NCI-H2227 (cell line): ENCODE results near the gene JPT2.

Experiments
- DNase-seq: peaks from one replicate; lab custom pipeline; 2025; ENCODE audit not compliant: unreplicated experiment; lab: John Stamatoyannopoulos, UW

JPT2 gene

DNA sequence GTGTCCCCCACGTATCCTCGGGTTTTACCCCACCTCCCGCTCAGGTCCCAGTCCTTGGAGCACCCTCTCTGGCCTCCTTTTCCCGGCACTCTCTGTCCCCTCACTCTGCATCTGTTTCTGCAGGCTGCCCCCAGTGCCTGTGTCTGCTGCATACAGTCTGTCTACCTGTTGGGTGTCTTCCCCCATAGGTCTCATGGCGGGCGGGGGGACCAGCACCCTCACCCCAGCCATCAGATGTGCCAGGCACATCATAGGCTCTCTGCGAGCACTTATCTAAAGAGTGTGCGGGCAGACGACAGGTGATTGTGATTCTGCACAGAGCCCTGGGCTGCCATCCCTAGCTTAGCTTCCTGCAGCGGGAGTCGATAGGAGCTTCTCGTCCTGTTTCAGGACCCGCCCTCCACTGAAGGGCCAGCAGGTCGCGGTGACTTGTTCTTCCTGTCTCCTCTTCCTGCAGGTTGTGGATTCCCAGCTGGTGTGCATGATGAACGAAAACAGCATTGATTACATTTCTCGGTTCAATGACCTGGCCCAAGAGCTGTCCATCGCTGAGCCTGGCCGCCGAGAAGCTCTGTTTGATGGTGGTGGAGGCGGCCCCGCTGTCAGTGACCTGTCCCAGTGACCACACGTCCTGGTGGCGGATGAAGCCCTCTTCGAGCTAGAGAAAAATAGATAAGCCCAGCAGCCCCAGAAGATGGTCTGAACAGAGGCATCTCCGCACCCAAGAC, 4.5 kb upstream of the JPT2 start:
- no peak for DNase-seq

DNA sequence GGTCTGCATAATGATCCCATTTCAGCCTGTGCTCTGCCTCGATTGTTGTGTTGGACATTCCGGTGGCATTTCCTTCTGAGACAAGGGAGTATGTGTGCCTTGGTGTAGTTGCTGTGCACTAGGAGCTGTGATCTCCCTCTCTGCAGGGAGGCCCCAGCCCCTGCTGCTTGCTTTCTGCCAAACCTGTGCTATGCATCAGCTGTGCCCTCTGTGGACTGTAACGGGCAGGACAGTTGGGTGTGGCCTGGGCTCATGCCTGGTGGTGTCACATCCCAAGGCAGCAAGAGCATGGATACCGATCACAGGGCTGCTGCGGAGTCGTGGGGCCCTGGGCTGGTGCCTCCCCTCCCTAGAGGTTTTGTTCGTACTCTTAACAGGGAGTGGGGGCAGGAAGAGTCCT, 3.8 kb upstream of the JPT2 start:
- no peak for DNase-seq

DNA sequence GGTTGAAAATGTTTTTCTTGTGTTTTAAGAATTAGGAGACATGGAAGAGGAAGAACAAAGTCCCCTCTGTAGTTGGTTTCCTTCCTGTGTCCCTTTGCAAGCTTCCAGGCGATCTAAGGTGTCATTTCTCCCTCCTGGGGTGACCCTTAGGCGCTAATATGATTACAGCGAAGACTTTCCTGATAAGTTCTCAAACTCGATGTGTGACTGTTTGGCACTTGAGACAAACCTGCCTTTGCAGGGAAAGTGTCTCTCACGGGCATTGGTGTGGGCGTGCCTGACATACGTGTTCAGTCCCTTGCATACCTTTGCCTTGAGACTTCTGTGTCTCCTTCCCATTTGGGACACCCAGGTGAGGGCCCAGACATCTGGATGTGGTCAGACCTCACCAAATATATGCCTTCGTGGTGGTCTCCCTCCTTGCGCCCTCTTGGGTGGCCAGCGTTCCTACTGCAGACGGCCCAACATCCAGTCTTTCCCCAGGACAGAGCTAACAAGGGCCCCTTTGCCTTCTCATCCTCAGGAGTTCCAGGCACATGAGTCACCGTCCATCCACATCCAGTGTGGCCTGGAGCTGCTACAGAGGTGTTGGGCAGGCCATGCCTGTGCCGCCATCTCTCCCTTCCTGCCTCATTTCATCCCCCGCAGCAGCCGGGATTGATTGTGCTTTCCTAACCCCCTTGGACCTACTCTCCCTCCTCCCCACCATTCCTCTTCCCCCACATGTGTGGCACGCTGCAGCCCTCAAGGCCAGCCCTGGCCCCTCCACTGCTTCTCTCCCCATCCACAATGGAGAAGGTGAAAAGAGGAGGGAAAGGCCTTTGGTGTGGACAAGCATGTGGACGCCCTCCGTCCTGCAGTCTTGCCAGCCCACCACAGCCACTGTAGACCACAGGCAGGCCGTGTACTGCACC, 3.1 kb upstream of the JPT2 start:
- no peak for DNase-seq

GRCh38 chr16:1676661-1677060, 1.4 kb upstream of the JPT2 start:
- no peak for DNase-seq

- DNase-seq, result no peak
These were observed 740 bp upstream of the JPT2 start for GRCh38 chr16:1677339-1677738.

GRCh38 chr16:1678500-1679098, 520 bp downstream of the JPT2 start:
- DNase-seq, result peak; percentile 59

DNA sequence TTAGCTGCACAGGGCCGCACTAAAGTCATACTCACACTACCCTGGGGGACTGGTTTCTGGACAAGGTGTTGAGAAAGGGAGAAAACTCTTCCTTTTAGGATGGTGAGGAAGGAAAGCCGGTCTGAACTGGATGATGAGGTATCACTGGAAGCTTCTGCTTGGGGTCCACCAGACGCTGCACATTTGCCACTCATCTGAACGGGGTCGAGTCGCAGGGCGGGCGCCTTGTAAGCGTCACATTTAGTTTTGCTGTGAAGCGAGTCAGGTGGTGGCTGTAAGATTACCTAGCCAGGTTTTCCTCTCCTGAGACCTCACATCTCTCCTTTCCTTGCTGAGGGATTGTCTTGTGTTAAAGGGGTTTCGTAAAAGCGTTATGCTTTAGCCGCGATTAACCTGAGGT, 2.3 kb downstream of the JPT2 start:
- DNase-seq, result no peak

DNA sequence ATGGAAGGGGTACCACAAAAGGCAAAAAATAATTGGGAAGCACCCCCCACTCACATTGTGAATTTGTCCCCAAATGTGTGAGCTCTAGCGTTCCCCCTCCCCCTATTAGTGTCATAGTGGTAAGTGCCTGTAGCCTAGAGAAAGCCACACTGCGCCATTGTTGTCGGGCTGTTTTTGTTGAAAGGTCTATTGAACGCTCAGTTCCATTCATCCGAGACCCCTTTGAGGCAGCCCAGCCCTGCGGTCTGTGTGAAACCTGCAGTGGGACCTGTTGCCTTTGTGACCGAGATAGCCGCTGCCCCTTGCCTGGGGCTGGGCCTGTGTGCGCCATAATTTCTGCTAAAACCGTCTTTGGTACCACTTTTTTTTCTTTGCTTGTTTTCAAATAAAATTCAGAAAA, 3.0 kb downstream of the JPT2 start:
- DNase-seq, result no peak

DNA sequence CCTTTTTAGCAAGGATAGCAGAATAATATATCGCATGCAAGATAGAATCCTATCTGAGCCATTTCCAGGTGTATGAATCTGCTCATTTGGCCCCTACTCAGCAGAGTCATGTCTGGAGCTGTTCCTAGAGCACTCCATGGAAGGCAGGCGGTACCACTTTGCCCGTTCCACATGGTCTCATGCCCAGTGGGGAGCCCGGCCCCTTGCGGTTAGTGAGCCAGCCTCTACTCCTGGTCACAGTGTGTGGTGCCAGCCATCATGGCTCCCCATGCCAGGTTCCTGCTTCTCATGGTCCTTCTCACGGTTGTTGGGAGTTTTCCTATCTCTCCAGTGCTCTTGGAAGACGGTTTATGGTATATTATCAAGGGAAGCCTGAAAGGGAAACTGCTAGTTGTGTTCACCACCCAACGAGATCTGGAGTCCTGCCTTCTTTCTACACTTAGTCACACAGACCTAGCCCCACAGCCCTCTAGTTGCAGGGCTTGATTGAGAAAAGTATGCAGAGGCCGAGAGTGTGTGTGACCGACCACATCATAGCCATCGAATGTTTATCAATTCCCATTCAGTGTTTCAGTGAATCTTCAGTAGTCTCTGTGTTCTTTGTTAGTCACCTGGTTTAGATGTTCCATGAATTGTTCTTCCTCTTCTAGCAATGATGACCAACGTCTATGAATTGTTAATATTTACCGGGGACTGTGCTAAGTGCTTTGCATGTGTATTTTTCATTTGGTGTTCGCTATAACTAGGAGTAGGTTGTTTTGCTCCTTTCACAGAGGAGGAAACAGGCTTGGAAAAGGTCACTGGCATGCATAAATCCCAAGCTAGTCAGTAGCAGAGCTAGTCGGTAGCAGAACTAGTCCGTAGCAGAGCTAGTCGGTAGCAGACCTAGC, 9.6 kb downstream of the JPT2 start:
- DNase-seq, result no peak

- no peak for DNase-seq
These were observed 10.9 kb downstream of the JPT2 start for GRCh38 chr16:1688807-1689560.

GRCh38 chr16:1689853-1690252, 11.8 kb downstream of the JPT2 start:
- no peak for DNase-seq

- DNase-seq, result no peak
These were observed 12.7 kb downstream of the JPT2 start for GRCh38 chr16:1690810-1691209.

GRCh38 chr16:1691276-1691675, 13.2 kb downstream of the JPT2 start:
- DNase-seq, result no peak

DNA sequence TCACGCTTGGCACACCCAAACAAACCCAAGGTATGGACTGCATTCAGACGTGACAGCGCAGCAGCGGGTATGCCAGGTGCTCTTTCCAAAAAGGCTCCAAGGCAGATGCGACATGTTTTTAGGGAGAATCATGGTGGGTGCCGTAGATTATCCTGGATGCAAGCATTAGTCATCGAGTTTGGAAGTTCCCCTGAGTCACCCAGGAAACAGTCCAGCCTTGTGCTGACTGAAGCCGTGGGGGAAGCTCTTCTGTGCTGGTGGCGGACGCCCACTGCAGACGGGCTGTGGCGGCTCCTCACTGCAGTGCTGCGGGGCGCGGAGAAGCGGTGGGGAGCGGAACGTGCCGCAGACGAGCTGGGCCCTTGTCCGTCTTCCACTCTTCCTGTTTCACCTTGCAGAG, 13.9 kb downstream of the JPT2 start:
- no peak for DNase-seq

GRCh38 chr16:1696863-1697262, 18.8 kb downstream of the JPT2 start:
- no peak for DNase-seq

DNA sequence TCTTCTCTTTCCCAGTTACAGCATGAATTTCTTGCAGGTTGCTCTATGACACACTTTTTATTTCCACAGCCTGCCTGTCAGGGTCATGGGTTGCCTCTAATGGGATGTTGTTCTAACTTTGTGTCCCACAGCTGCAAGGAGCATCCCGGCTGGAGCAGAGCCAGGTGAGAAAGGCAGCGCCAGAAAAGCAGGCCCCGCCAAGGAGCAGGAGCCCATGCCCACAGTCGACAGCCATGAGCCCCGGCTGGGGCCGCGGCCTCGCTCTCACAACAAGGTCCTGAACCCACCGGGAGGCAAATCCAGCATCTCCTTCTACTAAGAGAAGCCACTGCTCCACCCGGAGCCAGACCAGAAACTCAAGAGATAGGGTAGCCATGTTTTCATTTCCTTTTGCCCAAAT, 20.6 kb downstream of the JPT2 start:
- no peak for DNase-seq

GRCh38 chr16:1700246-1700645, 22.2 kb downstream of the JPT2 start:
- DNase-seq, result no peak

DNA sequence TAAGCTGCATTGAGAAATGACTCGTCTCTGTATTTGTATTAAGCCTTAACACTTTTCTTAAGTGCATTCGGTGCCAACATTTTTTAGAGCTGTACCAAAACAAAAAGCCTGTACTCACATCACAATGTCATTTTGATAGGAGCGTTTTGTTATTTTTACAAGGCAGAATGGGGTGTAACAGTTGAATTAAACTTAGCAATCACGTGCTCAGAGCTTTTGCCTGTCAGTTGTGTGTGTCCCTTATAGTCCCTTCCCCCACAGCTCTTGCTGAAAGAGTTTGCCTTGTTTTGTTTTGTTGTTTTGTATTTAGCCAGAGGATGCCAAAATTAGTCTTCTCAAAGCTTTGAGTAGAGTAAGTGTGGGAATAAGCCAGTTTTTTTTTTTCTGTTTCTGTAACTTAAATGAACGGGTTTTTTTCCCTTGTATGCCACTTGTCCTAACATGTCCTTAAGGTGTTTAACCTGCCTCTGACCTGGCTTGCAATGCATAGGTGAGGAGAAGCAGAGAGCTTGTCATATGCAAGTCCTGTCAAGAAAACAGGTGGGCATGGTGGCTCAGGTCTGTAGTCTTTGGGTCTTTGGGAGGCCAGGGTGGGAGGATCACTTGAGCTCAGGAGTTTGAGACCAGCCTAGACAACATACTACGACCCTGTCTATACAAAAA, 23.3 kb downstream of the JPT2 start:
- DNase-seq, result no peak

DNA sequence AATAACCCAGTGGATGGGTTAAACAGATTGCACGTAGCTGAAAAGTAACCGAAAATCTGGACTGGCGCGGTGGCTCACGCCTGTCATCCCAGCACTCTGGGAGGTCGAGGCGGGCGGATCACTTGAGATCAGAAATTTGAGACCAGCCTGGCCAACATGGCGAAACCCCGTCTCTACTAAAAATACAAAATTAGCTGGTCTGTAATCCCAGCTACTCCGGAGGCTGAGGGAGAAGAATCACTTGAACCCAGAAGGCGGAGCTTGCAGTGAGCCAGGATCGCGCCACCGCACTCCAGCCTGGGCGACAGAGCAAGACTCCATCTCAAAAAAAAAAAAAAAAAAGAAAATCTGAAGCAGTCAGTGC, 27.2 kb downstream of the JPT2 start:
- DNase-seq, result peak; percentile 67
